A673 (cell line): ENCODE measurements around the gene RMDN3.

Source experiments
- EZH2 ChIP-seq: fragments of 200-600 bp; sonication (generic); IDR thresholded peaks from 2 replicates; pipeline ENCODE4 v1.6.1; 2017; ENCODE audit warnings: borderline replicate concordance, low read depth, mild to moderate bottlenecking, mixed read lengths, antibody characterized with exemption, low read length; ENCODE audit not compliant: poor library complexity, severe bottlenecking
- TF ChIP-seq, protein P1 (sequence below): fragments of 300-800, 200-600 bp; sonication (generic); conservative IDR thresholded peaks from 2 replicates; pipeline ENCODE4 v1.5.1; 2017; ENCODE audit warnings: low read depth, mild to moderate bottlenecking, antibody characterized with exemption, low read length, moderate library complexity, mixed read lengths

DNA sequence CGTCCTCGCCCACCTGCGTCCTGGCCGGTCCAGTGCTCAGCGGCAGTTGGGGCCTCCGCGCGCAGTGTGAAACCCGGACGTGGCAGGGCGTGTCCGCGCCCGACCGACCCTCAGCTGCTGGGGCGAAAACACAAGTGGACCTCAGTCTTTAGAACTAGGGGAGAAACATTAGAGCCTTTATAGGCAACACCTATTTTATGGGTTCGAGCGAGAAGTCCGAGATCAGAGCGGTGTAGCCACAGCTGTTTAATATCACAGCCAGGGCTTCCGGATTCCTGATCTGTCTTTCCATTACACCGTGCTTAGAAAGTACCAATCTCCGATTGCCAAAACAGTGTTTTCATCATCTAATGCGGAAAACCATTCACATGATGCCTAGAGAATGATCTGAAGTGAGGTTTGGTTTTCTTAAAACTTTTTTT, 59.6 kb downstream of the RMDN3 start:
- TF ChIP-seq, protein P1, sequence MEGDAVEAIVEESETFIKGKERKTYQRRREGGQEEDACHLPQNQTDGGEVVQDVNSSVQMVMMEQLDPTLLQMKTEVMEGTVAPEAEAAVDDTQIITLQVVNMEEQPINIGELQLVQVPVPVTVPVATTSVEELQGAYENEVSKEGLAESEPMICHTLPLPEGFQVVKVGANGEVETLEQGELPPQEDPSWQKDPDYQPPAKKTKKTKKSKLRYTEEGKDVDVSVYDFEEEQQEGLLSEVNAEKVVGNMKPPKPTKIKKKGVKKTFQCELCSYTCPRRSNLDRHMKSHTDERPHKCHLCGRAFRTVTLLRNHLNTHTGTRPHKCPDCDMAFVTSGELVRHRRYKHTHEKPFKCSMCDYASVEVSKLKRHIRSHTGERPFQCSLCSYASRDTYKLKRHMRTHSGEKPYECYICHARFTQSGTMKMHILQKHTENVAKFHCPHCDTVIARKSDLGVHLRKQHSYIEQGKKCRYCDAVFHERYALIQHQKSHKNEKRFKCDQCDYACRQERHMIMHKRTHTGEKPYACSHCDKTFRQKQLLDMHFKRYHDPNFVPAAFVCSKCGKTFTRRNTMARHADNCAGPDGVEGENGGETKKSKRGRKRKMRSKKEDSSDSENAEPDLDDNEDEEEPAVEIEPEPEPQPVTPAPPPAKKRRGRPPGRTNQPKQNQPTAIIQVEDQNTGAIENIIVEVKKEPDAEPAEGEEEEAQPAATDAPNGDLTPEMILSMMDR = no peak
- TF ChIP-seq EZH2 = no peak
